Measurements from ENCODE around the gene VPS37D.

DNA sequence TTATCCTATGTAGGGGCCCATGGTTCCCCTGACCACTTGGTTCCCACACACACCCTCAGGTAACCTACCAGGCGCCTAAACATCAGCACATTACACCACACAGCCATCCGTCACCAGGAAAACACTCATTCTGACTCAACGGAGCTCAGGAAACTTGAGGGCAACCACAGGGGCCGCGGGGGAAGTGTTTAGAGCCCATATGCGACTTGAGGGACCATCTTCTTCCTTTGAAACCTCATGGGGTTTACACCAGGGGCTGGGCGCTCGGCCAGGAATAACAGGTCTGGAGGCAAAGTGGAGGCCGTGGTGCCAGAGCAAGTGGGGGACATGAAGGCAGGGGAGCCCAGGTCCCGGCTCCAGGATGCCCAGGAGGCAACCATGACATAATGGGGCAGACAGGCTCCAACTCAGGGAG lies 50.4 kb downstream of the VPS37D start:
- TF ChIP-seq, protein P1, sequence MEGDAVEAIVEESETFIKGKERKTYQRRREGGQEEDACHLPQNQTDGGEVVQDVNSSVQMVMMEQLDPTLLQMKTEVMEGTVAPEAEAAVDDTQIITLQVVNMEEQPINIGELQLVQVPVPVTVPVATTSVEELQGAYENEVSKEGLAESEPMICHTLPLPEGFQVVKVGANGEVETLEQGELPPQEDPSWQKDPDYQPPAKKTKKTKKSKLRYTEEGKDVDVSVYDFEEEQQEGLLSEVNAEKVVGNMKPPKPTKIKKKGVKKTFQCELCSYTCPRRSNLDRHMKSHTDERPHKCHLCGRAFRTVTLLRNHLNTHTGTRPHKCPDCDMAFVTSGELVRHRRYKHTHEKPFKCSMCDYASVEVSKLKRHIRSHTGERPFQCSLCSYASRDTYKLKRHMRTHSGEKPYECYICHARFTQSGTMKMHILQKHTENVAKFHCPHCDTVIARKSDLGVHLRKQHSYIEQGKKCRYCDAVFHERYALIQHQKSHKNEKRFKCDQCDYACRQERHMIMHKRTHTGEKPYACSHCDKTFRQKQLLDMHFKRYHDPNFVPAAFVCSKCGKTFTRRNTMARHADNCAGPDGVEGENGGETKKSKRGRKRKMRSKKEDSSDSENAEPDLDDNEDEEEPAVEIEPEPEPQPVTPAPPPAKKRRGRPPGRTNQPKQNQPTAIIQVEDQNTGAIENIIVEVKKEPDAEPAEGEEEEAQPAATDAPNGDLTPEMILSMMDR (IDR thresholded peaks at IDR 0.05) = no peak
- TF ChIP-seq ZFX (IDR thresholded peaks at IDR 0.05; ENCODE audit: borderline replicate concordance) = no peak
